OCI-LY1 (cell line): ENCODE data around the gene SKAP1.

Source experiments
- H2AFZ ChIP-seq: fragments of 200-600 bp; sonication (generic), shearing (Covaris generic); 2 replicates; pipeline ENCODE4 v1.6.0; 2014; ENCODE audit warnings: antibody characterized with exemption, mild to moderate bottlenecking, low read length
- H3F3A ChIP-seq: fragments of 200-600 bp; sonication (generic), shearing (Covaris generic); 2 replicates; pipeline ENCODE4 v1.6.0; 2014; ENCODE audit warnings: mild to moderate bottlenecking, antibody characterized with exemption, low read length, moderate library complexity; ENCODE audit not compliant: insufficient read depth
- H3K27ac ChIP-seq: fragments of 200-600 bp; sonication (generic); 2 replicates; pipeline ENCODE4 v1.5.1; 2014; ENCODE audit warnings: low read length, mixed run types, mild to moderate bottlenecking, low read depth; ENCODE audit not compliant: poor library complexity, severe bottlenecking
- H3K27me3 ChIP-seq: fragments of 200-600 bp; sonication (generic); 2 replicates; pipeline ENCODE4 v1.6.0; 2014; ENCODE audit warnings: antibody characterized with exemption, mild to moderate bottlenecking, low read length, moderate library complexity; ENCODE audit not compliant: insufficient read depth
- H3K36me3 ChIP-seq: fragments of 200-600 bp; sonication (generic); 2 replicates; pipeline ENCODE4 v1.6.1; 2014; ENCODE audit warnings: mild to moderate bottlenecking, antibody characterized with exemption, low read length, moderate library complexity, mixed read lengths; ENCODE audit not compliant: insufficient read depth
- H3K4me1 ChIP-seq: fragments of 200-600 bp; sonication (generic); 2 replicates; pipeline ENCODE4 v1.5.1; 2014; ENCODE audit warnings: mild to moderate bottlenecking, low read length, moderate library complexity; ENCODE audit not compliant: insufficient read depth, severe bottlenecking
- H3K4me2 ChIP-seq: fragments of 200-600 bp; sonication (generic), shearing (Covaris generic); 2 replicates; pipeline ENCODE4 v1.6.1; 2014; ENCODE audit warnings: low read length
- H3K4me3 ChIP-seq: fragments of 200-600 bp; sonication (generic); 2 replicates; pipeline ENCODE4 v1.5.1; 2014; ENCODE audit warnings: low read length, low read depth, mild to moderate bottlenecking, mixed read lengths; ENCODE audit not compliant: poor library complexity, severe bottlenecking
- H3K79me2 ChIP-seq: fragments of 200-600 bp; shearing (Covaris generic); 2 replicates; pipeline ENCODE4 v1.6.1; 2016; ENCODE audit warnings: mixed run types, low read length, mixed read lengths; ENCODE audit not compliant: insufficient read depth
- H3K9ac ChIP-seq: fragments of 200-600 bp; sonication (generic), shearing (Covaris generic); 2 replicates; pipeline ENCODE4 v1.6.1; 2014; ENCODE audit warnings: mild to moderate bottlenecking, low read length, mixed read lengths
- H3K9me2 ChIP-seq: fragments of 200-600 bp; sonication (generic), shearing (Covaris generic); 2 replicates; pipeline ENCODE4 v1.6.1; 2014; ENCODE audit warnings: low read depth, mild to moderate bottlenecking, low read length, mixed read lengths
- H3K9me3 ChIP-seq: fragments of 200-600 bp; shearing (Covaris generic); 2 replicates; pipeline ENCODE4 v1.6.1; 2014; ENCODE audit warnings: low read length, mixed read lengths
- H4K20me1 ChIP-seq: fragments of 200-600 bp; sonication (generic), shearing (Covaris generic); 2 replicates; pipeline ENCODE4 v1.6.0; 2016; ENCODE audit warnings: mild to moderate bottlenecking, low read length; ENCODE audit not compliant: insufficient read depth
- EZH2 ChIP-seq: fragments of 200-600 bp; sonication (generic), shearing (Covaris generic); IDR thresholded peaks from 2 replicates; pipeline ENCODE4 v1.8.0; 2017; ENCODE audit warnings: borderline replicate concordance, mixed run types, mild to moderate bottlenecking, antibody characterized with exemption, low read length, moderate library complexity, mixed read lengths
- TF ChIP-seq, protein P1 (sequence below): fragments of 200-600 bp; sonication (generic), shearing (Covaris generic); IDR thresholded peaks from 2 replicates; pipeline ENCODE4 v1.5.1; 2017; ENCODE audit warnings: mild to moderate bottlenecking, antibody characterized with exemption, low read length, moderate library complexity, mixed read lengths

The SKAP1 gene

GRCh38 chr17:48162306-48162934 lies 267.6 kb downstream of the SKAP1 start:
- H3K9me3 ChIP-seq = no peaks in the 10 kb centered on the region
- TF ChIP-seq, protein P1, sequence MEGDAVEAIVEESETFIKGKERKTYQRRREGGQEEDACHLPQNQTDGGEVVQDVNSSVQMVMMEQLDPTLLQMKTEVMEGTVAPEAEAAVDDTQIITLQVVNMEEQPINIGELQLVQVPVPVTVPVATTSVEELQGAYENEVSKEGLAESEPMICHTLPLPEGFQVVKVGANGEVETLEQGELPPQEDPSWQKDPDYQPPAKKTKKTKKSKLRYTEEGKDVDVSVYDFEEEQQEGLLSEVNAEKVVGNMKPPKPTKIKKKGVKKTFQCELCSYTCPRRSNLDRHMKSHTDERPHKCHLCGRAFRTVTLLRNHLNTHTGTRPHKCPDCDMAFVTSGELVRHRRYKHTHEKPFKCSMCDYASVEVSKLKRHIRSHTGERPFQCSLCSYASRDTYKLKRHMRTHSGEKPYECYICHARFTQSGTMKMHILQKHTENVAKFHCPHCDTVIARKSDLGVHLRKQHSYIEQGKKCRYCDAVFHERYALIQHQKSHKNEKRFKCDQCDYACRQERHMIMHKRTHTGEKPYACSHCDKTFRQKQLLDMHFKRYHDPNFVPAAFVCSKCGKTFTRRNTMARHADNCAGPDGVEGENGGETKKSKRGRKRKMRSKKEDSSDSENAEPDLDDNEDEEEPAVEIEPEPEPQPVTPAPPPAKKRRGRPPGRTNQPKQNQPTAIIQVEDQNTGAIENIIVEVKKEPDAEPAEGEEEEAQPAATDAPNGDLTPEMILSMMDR = no peak
- TF ChIP-seq EZH2 = no peak
- H3K79me2 ChIP-seq = no peaks in the 10 kb centered on the region
- H4K20me1 ChIP-seq = no peaks in the 10 kb centered on the region
- no peaks in the 10 kb centered on the region for H3K9me2 ChIP-seq
- H3K36me3 ChIP-seq = no peaks in the 10 kb centered on the region
- H3K4me2 ChIP-seq = no peak overlapping the region
- H2AFZ ChIP-seq = no peak overlapping the region
- no peak overlapping the region for H3K9ac ChIP-seq
- H3K27me3 ChIP-seq = 0 out of 2 replicates have a peak, but pooled peaks cover 1% of the 10 kb centered on the region
- no peaks in the 10 kb centered on the region for H3K4me1 ChIP-seq
- H3F3A ChIP-seq = no peaks in the 10 kb centered on the region
- no peak overlapping the region for H3K4me3 ChIP-seq
- no peak overlapping the region for H3K27ac ChIP-seq

- no peaks in the 10 kb centered on the region for H3K4me1 ChIP-seq
- H3K27ac ChIP-seq = no peak overlapping the region
- H3K9me2 ChIP-seq = no peaks in the 10 kb centered on the region
- no peaks in the 10 kb centered on the region for H3K27me3 ChIP-seq
- H3K4me2 ChIP-seq = no peak overlapping the region
- H3F3A ChIP-seq = no peaks in the 10 kb centered on the region
- no peaks in the 10 kb centered on the region for H3K36me3 ChIP-seq
- H3K79me2 ChIP-seq = no peaks in the 10 kb centered on the region
- H4K20me1 ChIP-seq = no peaks in the 10 kb centered on the region
- no peak overlapping the region for H3K4me3 ChIP-seq
- H3K9me3 ChIP-seq = no peaks in the 10 kb centered on the region
- TF ChIP-seq, protein P1 = no peak
- no peak for TF ChIP-seq EZH2
- H3K9ac ChIP-seq = no peak overlapping the region
- H2AFZ ChIP-seq = no peak overlapping the region
Measured at GRCh38 chr17:48161127-48161905, 268.7 kb downstream of the SKAP1 start.

GRCh38 chr17:48160177-48161081 lies 269.6 kb downstream of the SKAP1 start:
- Histone ChIP-seq H3K27ac (no peak overlapping the region), H2AFZ (no peak overlapping the region), H3K4me3 (no peak overlapping the region), H3K4me2 (no peak overlapping the region), H3K9me2 (no peaks in the 10 kb centered on the region), H3K36me3 (no peaks in the 10 kb centered on the region), H3K9ac (no peak overlapping the region), H3K4me1 (no peaks in the 10 kb centered on the region), H3F3A (no peaks in the 10 kb centered on the region), H4K20me1 (no peaks in the 10 kb centered on the region), H3K9me3 (no peaks in the 10 kb centered on the region), H3K79me2 (no peaks in the 10 kb centered on the region), H3K27me3 (no peaks in the 10 kb centered on the region)
- TF ChIP-seq, protein P1 = no peak
- no peak for TF ChIP-seq EZH2
